T-helper 9 cell (primary cell): Measurements from ENCODE around the gene GP9.

Experiments
- DNase-seq: peaks from one replicate; pipeline ENCODE4 v3.0.0-alpha.2; 2020
- total RNA-seq, 2 donors: gene quantifications; one replicate each; lab custom pipeline; 2026; lab: John Stamatoyannopoulos, UW

GP9 gene
- total RNA-seq, result 0 reads per million in 2 donors

GRCh38 chr3:129060276-129061022 is at the start of gene GP9:
Gene GP9 (plus strand): TSS chr3:129060779. CDS start chr3:129061740, 961 bp downstream.
- no peak for DNase-seq

DNA sequence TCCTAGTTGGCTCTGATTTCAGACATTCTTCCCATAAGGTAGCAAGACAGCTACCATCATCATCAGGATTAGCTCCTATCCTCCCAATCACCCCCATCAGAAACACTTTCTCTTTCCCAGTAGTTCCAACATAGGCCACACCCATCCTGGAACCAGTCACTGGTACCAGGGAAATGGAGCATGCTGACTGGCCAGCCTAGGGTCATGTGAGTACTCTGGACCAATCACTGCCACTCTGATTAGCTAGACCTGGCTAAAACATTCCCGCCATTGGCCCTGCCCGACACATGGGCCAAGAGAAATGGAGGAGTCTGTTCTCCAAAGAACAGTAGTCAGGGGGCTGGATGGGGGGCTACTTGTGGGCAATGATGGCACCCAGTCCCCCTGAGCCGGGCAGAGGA is 47.1 kb upstream of the GP9 start:
- DNase-seq, result no peak

DNA sequence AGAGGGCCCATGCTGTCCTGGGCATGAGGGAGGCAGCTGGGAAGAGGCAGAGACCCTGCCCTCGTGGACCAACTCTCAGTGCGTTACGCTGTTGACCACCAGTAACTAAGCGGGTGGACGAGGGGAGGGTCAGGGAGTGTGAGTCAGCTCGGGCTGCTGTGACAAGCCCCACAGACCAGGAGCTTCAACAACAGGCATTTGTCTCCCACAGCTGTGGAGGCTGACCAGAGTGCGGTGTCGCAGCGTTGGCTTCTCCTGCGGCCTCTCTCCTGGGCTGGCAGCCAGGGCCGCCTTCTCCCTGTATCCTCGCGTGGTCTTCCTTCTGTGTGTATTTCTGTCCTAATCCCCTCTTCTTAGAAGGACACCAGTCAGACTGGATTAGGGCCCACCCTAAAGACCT is 46.4 kb upstream of the GP9 start:
- no peak for DNase-seq

DNA sequence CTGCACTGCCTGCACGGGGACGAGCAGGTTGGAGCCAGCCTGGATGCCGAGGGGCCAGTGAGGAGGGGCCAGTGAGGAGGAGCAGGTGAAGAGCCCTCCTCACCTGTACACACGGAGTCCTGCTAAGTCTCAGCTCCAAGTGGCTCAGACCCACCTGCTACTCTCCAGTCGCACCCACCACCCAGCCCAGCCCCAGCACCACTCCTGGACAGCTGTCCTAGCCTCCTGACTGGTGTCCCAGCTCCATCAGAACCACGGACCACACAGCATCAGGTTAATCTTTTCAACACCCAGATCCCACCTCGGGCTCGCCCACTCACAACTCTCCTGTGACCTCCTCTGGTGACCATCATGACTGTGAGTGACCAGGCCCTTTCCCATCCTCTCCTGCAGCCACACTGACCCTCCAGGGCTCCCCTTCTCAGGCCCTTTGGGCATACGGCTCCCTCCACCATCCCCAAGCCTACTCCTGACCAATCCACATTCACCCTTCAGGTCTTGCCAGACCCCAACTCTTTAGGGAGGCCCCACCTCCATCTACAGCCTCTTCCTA is 45.7 kb upstream of the GP9 start:
- no peak for DNase-seq

DNA sequence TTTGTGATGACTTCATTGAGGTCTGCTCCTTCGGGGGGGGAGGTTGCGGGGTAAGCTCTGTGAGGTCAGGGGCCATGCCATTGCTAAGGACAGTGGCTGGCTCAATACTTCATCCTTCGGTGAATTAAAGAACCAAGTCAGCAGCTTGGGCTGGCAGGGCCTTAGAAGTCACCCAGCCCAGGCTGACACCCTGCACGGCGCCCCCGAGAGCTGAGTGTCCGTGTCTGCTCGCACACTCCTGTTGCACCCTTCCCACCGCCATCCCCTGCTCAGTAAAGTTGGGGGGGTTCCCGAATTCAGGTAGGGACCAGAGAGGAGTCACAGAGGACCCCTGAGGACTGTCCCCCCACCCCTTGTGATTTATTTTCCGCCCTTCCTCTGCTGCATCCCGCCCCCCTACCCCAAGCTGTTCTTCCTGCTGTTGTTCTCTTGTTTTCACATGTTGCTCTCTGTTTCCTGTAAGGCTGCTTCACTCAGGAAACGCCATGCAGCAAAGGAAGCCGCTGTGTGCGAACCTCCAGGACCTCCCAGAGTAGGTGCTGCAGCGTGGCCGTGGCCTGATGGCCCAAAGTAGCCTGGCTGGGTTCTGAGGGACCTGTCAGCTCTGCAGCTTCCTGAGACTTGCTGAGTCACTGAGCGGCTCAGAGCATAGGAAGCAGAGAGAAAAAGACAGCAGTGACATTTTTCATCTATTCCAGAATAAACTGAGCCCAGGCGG is 45.0 kb upstream of the GP9 start:
- DNase-seq, result peak; percentile 29

DNA sequence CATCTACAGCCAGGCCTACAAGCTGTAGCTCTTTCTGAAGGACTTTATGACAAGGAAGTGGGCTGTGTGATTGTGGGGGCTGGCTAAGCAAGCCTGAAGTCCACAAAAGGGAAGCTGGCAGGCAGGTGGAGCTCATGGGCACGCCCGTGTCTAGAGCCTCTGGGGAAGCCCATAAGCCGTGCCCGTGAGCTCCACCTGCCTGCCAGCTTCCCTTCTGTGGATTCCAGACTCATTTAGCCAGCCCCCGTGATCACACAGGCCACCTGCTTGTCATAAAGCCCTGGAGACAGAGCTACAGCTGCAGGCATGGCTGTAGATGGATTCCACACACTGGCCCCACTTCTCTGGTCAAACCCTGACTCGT is 44.2 kb upstream of the GP9 start:
- DNase-seq, result peak; percentile 44

DNA sequence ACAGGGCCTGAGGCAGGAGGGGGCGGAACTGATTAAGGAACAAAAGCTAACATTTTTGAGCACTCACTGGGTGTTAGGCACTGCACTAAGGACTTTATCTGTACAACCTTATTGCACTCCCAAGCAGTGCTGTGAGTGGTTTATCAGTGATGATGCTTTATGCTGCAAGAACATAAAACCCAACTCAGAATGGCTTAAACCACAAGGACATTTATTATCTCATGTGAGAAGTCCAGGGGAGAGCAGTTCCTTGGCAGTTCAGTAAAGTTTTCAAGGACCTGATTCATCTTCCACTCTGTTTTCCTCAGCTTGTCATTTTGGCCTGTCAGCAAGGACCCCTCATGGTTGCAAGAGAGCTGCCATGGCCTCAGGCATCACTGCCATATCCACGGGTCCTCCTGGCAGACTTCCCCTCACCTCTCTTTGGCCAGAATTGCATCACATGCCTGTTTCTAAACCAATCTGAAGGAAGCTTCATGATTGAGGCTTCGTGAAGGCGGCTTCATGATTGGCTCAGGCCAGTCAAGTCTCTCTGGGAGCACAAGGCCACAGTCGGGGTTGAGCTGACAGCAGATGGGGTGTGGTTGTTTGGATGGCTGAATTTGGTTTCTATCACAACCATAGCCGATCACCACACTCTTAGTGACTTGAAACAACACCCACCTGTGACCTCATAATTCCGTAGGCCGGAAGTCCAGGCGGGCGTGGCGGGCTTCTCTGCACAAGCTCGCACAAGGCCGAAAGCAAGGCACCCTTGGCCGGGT is 43.7 kb upstream of the GP9 start:
- DNase-seq, result peak; percentile 26

DNA sequence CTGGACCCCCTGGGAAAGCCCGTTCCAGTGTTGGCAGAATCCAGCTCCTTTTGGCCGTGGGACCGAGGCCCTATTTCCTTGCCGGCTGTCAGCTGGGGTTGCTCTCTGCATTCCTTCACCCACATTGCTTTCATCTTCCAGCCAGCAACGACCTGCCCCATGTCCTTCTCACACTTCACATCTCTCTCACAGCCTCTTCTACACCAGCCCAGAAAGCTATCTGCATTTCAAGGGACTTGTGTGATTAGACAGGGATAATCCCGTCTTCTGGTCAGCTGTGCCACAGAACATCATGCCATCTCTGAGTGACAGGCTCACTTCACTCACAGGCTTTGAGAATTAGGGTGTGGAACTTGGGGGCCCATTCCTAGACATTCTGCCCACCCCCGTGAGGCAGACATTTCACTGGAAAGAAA is 43.1 kb upstream of the GP9 start:
- no peak for DNase-seq

- DNase-seq, result no peak
Measured at GRCh38 chr3:129018271-129018670, 42.3 kb upstream of the GP9 start.

- no peak for DNase-seq
Measured at GRCh38 chr3:129018751-129019150, 41.8 kb upstream of the GP9 start.

DNA sequence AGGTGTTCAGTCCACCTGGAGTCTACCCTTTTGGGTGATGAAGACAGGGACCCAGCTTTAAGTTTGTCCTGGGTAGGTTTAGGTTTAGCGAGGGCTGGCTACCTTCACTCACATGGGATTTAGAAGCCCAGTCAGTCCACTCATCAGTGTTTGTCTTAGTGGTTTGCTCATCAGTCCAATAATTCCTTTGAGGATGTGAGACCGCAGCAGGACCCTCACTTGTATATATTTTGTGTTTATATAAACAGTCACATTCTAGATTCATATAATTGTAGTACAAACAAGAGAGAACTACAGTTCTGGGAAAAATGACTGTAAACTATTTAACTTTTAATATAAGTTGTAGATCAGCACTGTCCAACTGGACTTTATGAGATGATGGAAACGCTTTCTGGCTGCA is 41.3 kb upstream of the GP9 start:
- no peak for DNase-seq

DNA sequence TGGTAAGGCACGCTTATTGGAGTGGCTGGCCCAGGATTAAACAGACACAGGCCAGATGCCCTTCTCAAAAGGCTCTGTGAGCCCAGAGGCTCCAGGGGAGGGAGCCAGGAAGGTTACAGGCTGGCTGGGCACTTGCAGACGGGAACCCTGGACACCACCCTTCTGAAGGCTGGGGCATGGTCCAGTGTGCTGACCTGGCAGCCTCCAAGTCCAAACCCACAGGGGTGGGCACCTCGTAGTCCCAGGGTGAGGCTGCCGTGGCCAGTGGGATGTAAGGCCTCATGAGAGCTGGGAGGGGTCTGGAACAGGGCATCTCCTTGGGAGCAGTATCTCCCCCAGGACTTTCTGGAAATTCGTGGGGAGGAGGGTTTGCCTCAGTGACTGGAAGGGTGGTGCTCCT is 39.9 kb upstream of the GP9 start:
- no peak for DNase-seq

DNA sequence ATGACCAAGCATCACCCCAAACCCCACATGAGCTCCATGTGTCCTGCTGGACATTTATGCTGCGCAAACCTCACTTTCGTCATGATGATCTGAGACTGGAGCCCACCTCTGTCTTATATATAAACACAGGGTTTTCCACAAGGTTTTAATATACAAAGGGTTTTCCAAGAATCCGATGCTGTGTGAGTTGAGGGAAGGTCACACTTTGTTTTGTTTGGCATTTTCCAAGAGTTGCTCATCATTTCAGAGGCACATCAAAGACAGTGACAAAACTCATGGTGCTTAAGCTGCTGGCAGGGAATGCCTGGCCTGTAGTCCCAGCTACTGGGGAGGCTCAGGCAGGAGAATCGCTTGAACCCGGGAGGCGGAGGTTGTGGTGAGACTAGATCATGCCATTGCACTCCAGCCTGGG is 39.4 kb upstream of the GP9 start:
- DNase-seq, result no peak

DNA sequence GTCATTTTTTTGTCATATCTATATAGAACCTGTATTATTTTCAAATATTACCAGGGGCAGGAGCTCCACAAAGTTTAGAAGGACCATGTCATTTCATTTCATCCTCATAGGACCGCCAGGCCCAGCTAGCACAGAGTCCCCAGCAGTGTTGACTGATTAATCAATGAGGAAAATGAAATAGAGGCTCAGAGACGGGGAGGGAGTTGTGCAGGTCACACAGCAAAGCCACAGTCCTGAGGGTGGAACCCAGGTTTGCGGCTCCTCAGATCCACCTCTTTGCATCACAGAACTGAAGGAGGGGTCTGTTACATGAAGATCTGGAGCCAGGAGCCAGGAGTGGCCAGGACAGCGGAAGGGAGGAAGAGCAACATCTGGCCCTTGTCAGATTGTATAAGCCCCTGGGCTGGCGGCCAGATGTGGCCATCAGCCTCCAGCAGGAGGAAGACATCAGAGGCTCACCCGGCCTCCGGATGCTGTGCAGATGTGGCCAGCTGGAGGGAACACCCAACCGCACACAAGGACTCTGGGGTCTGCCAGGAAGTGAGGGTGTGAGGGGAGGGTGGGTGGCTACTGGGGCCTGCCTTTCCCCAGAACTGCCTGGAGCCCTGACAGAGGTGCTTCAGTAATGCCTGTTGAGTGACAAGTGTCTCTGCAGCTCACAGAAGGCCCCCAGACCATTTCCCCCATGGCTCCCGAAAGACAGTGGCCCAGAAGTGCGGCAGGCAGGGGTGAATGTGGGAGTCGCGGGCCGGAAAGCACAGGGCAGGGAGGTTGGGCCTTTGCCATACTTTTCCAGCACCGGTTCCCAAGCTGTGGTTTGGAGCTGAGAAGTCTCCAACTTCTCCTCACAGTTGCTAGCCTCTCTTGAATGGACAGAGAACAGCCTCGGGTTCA is 38.2 kb upstream of the GP9 start:
- no peak for DNase-seq

- DNase-seq, result no peak
Measured at GRCh38 chr3:129023008-129023358, 37.6 kb upstream of the GP9 start.

- no peak for DNase-seq
Measured at GRCh38 chr3:129023909-129024308, 36.7 kb upstream of the GP9 start.

DNA sequence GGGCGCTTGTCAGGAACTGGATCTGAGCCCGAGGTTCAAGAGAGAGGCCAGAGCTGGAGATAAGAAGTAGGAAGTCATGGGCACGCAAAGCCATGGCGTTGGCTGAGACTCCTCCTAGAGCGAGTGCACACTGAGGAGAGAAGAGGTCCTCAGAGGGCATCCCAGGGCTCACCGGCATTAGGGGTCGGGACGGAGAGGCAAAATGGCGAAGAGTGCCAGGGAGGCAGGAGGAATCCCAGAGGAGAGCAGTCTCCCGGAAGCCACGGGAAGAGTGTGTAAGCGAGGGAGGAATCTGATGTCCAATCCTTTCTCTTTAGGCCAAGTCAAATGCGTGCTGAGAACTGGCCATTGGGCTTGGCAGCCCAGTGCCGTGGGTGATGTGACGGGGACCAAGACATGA is 35.5 kb upstream of the GP9 start:
- DNase-seq, result no peak

GRCh38 chr3:129025691-129026435 is 34.7 kb upstream of the GP9 start:
- no peak for DNase-seq

DNA sequence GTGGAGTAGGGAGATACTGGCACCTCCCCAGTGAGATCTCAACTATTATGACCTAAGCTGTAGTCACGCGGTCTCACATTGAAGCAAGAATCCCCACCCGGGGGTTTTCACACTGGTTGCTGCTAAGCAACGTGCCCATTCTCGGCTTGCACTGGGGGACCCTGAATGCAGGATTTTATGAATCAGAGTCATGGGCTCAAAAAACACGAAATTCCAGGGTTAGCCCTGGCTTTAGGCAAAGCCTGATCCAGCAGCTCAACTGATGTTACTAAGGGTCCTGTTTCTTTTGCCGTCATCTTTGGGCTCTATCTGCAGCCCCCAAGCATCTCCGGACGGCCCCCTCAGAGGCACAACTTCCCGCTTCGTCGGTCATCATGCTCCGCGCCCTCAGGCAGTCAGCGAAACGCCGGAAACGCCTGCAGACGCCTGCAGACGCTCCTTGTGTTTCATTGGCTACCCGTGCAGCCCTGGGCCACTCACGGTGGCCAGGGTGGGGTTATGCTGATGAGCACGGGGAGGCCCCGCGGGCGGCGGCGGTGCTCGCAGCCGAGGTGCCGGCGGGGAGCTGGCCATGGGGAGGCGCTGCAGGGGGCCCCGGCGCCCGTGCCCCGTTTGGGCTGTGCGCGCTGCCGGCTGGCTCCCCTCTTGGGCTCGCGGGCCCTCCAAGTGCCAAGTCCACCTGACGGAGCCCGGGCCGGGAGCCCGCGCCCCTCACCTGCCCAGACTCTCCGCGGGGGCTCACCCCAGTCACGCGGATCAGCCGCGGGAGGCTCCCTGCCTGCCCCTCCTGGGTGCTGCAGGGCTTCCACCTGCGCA is 33.6 kb upstream of the GP9 start:
- peak; percentile 82 for DNase-seq

GRCh38 chr3:129027544-129027880 is 33.1 kb upstream of the GP9 start:
- no peak for DNase-seq

- DNase-seq, result no peak
Measured at GRCh38 chr3:129028866-129029265, 31.7 kb upstream of the GP9 start.
